ENCODE results near the gene CEND1. TPM values are rescaled to one million over a fixed set of nuclear protein-coding genes. Genes with fewer than 3 reads are reported as not detected.

The CEND1 gene
- total RNA-seq, 1 experiment from 2014 or later: 2.7 TPM

- TF ChIP-seq ZBTB43 (CRISPR knock-in tag; IDR thresholded peaks at IDR 0.05) (0 out of 2 replicates have a peak, but pooled peaks have one; percentile 81), ZNF281 (CRISPR knock-in tag; IDR thresholded peaks at IDR 0.05) (peak; percentile 43), AR (CRISPR knock-in tag; IDR thresholded peaks at IDR 0.05) (no peak), CDX4 (CRISPR knock-in tag; IDR thresholded peaks at IDR 0.05; ENCODE audit: borderline replicate concordance) (no peak), ZSCAN18 (CRISPR knock-in tag; IDR thresholded peaks at IDR 0.05) (no peak), HMGXB4 (CRISPR knock-in tag; IDR thresholded peaks at IDR 0.05) (peak; percentile 47; the same call in 1 of the 2 replicates), FOXP1 (CRISPR knock-in tag; IDR thresholded peaks at IDR 0.05; ENCODE audit: borderline replicate concordance) (peak; percentile 90), TEAD1 (CRISPR knock-in tag; IDR thresholded peaks at IDR 0.05) (0 out of 2 replicates have a peak, but pooled peaks have one; percentile 65), ARID4B (CRISPR knock-in tag; IDR thresholded peaks at IDR 0.05; ENCODE audit: borderline replicate concordance) (peak; percentile 91), NFATC4 (CRISPR knock-in tag; IDR thresholded peaks at IDR 0.05) (no peak), GABPB1 (CRISPR knock-in tag; IDR thresholded peaks at IDR 0.05) (peak; percentile 90), NR2C2 (CRISPR knock-in tag; IDR thresholded peaks at IDR 0.05) (0 out of 2 replicates have a peak, but pooled peaks have one; percentile 55), TP53 (CRISPR knock-in tag; IDR thresholded peaks at IDR 0.05) (no peak), JAZF1 (CRISPR knock-in tag; IDR thresholded peaks at IDR 0.05) (no peak), USF2 (CRISPR knock-in tag; IDR thresholded peaks at IDR 0.05) (peak; percentile 60), JUN (CRISPR knock-in tag; IDR thresholded peaks at IDR 0.05) (peak; percentile 63; the same call in 1 of the 2 replicates), NR3C1 (CRISPR knock-in tag; conservative IDR thresholded peaks at IDR 0.05; ENCODE audit: low read depth) (no peak), MAX (CRISPR knock-in tag; IDR thresholded peaks at IDR 0.05) (peak; percentile 92), E2F1 (CRISPR knock-in tag; IDR thresholded peaks at IDR 0.05) (no peak)
Observed at GRCh38 chr11:809287-810039, 19.6 kb upstream of the CEND1 start, which contains the start of gene RPLP2 (continued).

Measured in WTC11 (cell line).